Fibroblast of the aortic adventitia (primary cell): Measurements from ENCODE around the gene MS4A2. TPM values are rescaled to one million over a fixed set of nuclear protein-coding genes. Genes with fewer than 3 reads are reported as not detected.

Experiments used
- DNase-seq: peaks from one replicate; pipeline ENCODE4 v3.0.0-alpha.2; 2010; ENCODE audit warnings: low read depth
- H3K4me3 ChIP-seq: 2 replicates; pipeline ENCODE4 v1.5.1; 2011; ENCODE audit warnings: low read depth, mild to moderate bottlenecking, control low read depth, low read length, moderate library complexity
- total RNA-seq: library from RNA; depleted of rRNA; stranded (reverse); fragments of >200 nt; gene quantifications from 2 replicates; pipeline ENCODE4 v1.2.3, GENCODE V29; 2012; ENCODE audit warnings: low replicate concordance
- TF ChIP-seq, protein P1 (sequence below): IDR thresholded peaks from 2 replicates; pipeline ENCODE4 v1.5.1; 2011; ENCODE audit warnings: mild to moderate bottlenecking, low read length, control low read depth, inconsistent platforms; ENCODE audit not compliant: insufficient read depth

MS4A2 gene
- total RNA-seq, 1 donor = not detected

DNA sequence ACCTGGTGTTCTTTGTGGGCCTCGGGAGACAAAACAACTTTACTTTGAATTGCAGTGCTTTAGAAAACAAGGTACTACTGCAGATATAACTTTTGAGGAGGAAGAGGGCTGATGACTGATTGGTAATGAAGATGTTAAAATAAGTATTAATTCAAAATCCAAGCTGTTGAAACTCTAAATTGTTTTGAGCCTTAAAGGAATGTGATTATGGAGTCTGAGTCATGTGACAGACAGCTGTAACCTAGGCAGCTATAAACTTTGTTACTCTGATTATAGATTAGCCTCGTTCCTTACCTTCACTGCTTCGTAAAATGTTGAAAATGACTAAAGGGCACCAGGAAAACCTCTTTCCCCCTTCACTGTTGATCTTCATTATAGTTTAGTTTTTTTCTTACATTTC lies 43.4 kb downstream of the MS4A2 start:
- H3K4me3 ChIP-seq = no peak overlapping the region
- no peak for DNase-seq
- TF ChIP-seq, protein P1, sequence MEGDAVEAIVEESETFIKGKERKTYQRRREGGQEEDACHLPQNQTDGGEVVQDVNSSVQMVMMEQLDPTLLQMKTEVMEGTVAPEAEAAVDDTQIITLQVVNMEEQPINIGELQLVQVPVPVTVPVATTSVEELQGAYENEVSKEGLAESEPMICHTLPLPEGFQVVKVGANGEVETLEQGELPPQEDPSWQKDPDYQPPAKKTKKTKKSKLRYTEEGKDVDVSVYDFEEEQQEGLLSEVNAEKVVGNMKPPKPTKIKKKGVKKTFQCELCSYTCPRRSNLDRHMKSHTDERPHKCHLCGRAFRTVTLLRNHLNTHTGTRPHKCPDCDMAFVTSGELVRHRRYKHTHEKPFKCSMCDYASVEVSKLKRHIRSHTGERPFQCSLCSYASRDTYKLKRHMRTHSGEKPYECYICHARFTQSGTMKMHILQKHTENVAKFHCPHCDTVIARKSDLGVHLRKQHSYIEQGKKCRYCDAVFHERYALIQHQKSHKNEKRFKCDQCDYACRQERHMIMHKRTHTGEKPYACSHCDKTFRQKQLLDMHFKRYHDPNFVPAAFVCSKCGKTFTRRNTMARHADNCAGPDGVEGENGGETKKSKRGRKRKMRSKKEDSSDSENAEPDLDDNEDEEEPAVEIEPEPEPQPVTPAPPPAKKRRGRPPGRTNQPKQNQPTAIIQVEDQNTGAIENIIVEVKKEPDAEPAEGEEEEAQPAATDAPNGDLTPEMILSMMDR = no peak

DNA sequence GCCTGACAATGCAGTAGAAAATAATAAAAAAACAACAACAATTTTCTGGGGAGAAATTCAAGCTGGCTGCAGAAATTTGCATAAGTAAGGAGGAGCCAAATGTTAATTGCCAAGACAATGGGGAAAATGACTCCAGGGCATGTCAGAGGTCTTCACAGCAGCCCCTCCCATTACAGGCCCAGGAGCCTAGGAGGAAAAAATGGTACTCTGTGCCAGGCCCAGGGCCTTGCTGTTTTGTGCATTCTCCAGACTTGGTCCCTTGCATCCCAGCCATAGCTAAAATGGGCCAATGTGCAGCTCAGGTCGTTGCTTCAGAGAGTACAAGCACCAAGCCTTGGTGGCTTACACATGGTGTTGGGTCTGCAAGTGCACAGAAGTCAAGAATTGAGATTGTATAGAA lies 45.5 kb downstream of the MS4A2 start:
- TF ChIP-seq, protein P1 = no peak
- no peak for DNase-seq
- H3K4me3 ChIP-seq = no peak overlapping the region

DNA sequence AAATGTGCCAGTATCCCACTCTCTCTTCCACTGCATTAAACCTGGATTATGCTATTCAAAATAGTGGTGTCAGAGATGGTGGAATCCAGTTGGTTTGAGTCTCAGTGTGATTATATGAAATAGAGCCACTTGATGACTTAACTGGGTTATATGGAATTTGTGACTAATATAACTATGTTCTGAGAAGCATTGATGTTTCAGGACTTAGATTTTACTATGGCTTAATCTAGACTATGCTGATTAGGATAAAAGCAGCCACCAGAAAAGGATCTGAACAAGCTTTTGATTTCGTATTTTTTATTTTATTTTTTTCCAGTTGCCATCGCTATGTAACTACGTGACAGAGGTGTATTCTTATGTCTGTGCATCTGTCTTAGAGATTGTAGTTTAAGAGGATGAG lies 55.3 kb downstream of the MS4A2 start:
- H3K4me3 ChIP-seq = no peak overlapping the region
- TF ChIP-seq, protein P1 = no peak
- DNase-seq = no peak

DNA sequence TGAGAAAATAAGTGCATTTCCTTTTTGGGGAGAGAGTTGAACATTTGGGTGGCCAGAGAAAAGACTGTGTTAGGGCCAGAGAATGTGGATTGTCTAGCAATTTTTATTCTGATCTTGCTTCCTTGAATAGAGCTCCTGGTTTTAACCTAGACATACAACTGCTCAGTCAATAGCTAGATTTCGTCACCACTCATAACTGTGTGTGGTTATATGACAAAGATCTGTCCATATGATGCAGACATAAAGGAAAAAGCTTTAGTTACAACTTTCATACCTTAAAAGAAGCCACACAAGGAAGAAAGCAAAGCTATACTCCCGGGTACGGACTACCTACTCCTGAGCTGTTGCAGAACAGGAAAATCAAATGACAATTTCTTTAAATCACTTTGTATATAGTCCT lies 57.2 kb downstream of the MS4A2 start:
- H3K4me3 ChIP-seq = no peak overlapping the region
- DNase-seq = no peak
- TF ChIP-seq, protein P1 = no peak

Other genes with a start within 250 kb of the MS4A2 start
- not detected in 2 replicates for gene CBLIF, start 243.2 kb upstream of the MS4A2 start, total RNA-seq
- gene TCN1, start 222.2 kb upstream of the MS4A2 start, total RNA-seq = not detected in 2 replicates
- not detected in 2 replicates for gene OOSP3, start 209.9 kb upstream of the MS4A2 start, total RNA-seq
- not detected in 2 replicates for gene OOSP1, start 150.2 kb upstream of the MS4A2 start, total RNA-seq
- gene OOSP4A, start 124.6 kb upstream of the MS4A2 start, total RNA-seq = not detected in 2 replicates
- not detected in 2 replicates for gene OOSP4B, start 71.5 kb upstream of the MS4A2 start, total RNA-seq
- gene OOSP2, start 48.3 kb upstream of the MS4A2 start, total RNA-seq = not detected in 2 replicates
- gene MS4A3, start 32.0 kb upstream of the MS4A2 start, total RNA-seq = not detected in 2 replicates
- gene MS4A6A, start 94.4 kb downstream of the MS4A2 start, total RNA-seq = not detected in 2 replicates
- gene MS4A4E, start 154.5 kb downstream of the MS4A2 start, total RNA-seq = not detected in 2 replicates
- gene MS4A4A, start 192.0 kb downstream of the MS4A2 start, total RNA-seq = not detected in 2 replicates
- gene MS4A6E, start 238.6 kb downstream of the MS4A2 start, total RNA-seq = not detected in 2 replicates